GM12864 (cell line): Measurements from ENCODE around the gene AOPEP.

Experiments used
- DNase-seq: peaks from one replicate; pipeline ENCODE4 v3.0.0-alpha.2; 2011; ENCODE audit warnings: low read depth
- H3K4me3 ChIP-seq: 2 replicates; pipeline ENCODE4 v1.5.1; 2011; ENCODE audit warnings: mild to moderate bottlenecking, low read depth, low read length, control low read depth
- CTCF ChIP-seq: IDR thresholded peaks from 2 replicates; pipeline ENCODE4 v1.5.1; 2011; ENCODE audit warnings: low read depth, mild to moderate bottlenecking, moderate library complexity, low read length, control low read depth, inconsistent platforms; ENCODE audit errors: missing control alignments

The AOPEP gene

GRCh38 chr9:94685359-94685758, 41.1 kb upstream of the AOPEP start:
- TF ChIP-seq CTCF: no peak
- no peak for DNase-seq
- no peak overlapping the region for H3K4me3 ChIP-seq

- no peak overlapping the region for H3K4me3 ChIP-seq
- TF ChIP-seq CTCF: no peak
- DNase-seq: no peak
These were observed 39.0 kb upstream of the AOPEP start for GRCh38 chr9:94687451-94687850.

DNA sequence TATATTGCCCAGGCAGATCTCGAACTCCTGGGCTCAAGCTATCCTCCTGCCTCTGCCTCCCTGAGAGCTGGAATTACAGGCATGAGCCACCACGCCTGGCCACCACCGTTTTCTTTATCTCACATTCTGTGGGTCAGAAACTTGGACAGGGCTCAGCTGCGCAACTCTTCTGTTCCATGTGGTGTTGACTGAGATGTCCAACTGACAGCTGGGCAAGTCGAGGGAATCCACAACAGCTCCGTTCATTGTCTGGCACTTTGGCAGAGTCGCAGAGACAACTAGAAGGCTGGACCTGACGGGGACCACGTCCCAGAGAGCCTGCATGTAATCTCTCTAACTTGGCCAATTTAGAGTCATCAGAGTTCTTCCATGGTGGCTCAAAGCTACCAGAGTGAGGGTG, 36.2 kb upstream of the AOPEP start:
- no peak for TF ChIP-seq CTCF
- no peak for DNase-seq
- H3K4me3 ChIP-seq: no peak overlapping the region

DNA sequence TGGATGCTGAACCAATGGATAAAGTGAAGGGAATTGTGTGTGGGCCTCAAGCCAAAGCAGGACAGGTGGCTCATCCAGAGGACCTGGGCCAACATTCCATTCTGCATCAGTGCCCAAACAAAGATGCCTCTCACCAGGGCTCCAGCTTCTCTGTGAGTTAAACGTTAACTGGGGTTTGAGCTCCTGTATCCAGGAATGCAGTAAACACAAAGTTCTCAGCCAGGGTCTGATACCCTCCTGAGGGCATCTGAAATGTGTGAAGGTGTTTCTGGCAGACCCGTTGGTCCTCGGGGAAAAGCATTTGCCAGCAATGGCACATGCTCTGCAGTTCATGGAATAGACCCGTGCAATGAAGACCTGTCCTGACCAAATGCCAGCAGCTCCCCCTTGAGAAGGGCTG, 33.9 kb upstream of the AOPEP start:
- H3K4me3 ChIP-seq: no peak overlapping the region
- no peak for DNase-seq
- no peak for TF ChIP-seq CTCF

GRCh38 chr9:94693485-94694204, 32.9 kb upstream of the AOPEP start:
- no peak for TF ChIP-seq CTCF
- no peak overlapping the region for H3K4me3 ChIP-seq

GRCh38 chr9:94696545-94696944, 30.0 kb upstream of the AOPEP start:
- H3K4me3 ChIP-seq: no peak overlapping the region
- no peak for DNase-seq
- no peak for TF ChIP-seq CTCF

More at GRCh38 chr9:94693485-94694204, 32.9 kb upstream of the AOPEP start:
- no peak for DNase-seq

DNA sequence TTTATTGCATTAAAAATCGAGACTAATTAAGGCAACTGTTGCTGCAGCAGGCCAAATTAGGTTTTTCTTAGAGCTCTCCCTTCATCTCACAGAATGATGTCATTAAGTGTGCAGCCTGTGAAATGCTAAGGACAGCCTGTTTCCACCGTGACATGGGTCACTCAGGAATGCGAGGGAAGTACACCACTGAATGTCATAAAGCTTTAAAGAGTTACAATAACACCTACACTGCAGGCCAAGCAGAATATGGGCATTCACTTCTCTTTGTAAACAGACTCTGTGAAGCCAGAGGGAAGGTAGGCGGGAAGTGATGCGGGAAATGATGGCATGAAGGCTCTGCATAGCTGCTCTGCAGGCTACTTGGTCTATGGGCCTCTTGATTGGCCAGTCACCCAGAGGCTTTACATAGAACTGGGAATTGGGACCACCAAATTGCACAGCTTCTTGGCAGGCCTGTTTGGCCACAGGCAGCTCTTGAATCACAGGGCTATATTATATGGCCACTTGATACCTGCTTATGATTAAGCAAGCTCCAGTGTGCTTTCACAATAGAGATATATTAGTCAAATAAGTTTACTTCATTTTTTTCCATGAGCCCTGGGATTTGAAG, 28.4 kb upstream of the AOPEP start:
- TF ChIP-seq CTCF: no peak
- no peak for DNase-seq
- H3K4me3 ChIP-seq: no peak overlapping the region
